ENCODE measurements around the gene KCNS1. TPM values are rescaled to one million over a fixed set of nuclear protein-coding genes. Genes with fewer than 3 reads are reported as not detected.

Gene KCNS1
- total RNA-seq, 1 experiment from 2014 or later, result 0.98 TPM

DNA sequence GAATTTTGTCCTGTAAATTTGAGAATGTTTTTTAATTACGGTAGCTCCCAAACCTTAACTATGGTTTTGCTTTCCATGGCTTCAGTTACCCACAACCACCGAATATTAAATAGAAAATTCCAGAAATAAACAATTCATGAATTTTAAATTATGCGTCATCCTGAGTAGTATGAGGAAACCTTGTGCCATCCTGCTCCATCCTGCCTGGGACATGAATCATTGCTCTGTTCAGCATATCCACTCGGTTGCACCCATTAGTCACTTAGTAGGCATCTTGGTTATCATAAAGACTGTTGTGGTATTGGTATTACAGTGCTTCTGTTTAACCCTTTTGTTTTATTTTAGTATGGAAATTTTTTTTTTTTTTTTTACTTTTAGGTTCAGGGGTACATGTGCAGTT, 39.7 kb downstream of the KCNS1 start:
- no peak overlapping the region for H3K27ac ChIP-seq (ENCODE audit: insufficient read length, low read depth, low read length)
- H3K4me1 ChIP-seq (ENCODE audit: insufficient read depth, low read length), result no peaks in the 10 kb centered on the region
- no peak overlapping the region for H3K18ac ChIP-seq (ENCODE audit: insufficient read length, low read depth, low read length)
- H4K20me1 ChIP-seq (ENCODE audit: control insufficient read depth, insufficient read depth, insufficient read length), result no peaks in the 10 kb centered on the region
- H2BK5ac ChIP-seq (ENCODE audit: insufficient read length, low read length), result no peak overlapping the region
- Mint-ChIP-seq H3K9me3 (no peaks in the 10 kb centered on the region; a peak in 1 of 5 replicates), H3K36me3 (ENCODE audit: insufficient read depth in 1 of 3, low read depth in 3 of 3) (peaks cover 5 to 12% (median 11%) of the 10 kb centered on the region in 3 experiments; a peak in 6 of 7 replicates), H3K27me3 (ENCODE audit: low read depth) (no peaks in the 10 kb centered on the region), H3K4me3 (no peak overlapping the region), H3K27ac (no peak overlapping the region), H3K4me1 (peaks cover 3% of the 10 kb centered on the region in 2 experiments; a peak in 3 of 4 replicates)
- H2AK5ac ChIP-seq (ENCODE audit: insufficient read length, low read length), result no peak overlapping the region
- no peak overlapping the region for H4K8ac ChIP-seq (replicated peaks; ENCODE audit: insufficient read length, low read depth, low read length)
- WGBS (ENCODE audit: extremely low coverage, insufficient read length, low lambda C conversion rate), result no CpG with 5 or more reads among the region's 4 CpGs
- H3T11ph ChIP-seq (ENCODE audit: low read length), result no peak overlapping the region
- no peaks in the 10 kb centered on the region; the same call in 1 of the 2 replicates for H3K79me2 ChIP-seq (ENCODE audit: insufficient read depth, low read length)
- H2BK120ac ChIP-seq (ENCODE audit: low read depth, low read length, poor library complexity, severe bottlenecking), result no peak overlapping the region
- TF ChIP-seq CTCF (conservative IDR thresholded peaks at IDR 0.05), result no peak
- H3K27me3 ChIP-seq (ENCODE audit: insufficient read depth, low read length), result no peaks in the 10 kb centered on the region
- H4K91ac ChIP-seq (ENCODE audit: insufficient read length, low read depth, low read length), result no peak overlapping the region
- DNase-seq, result no peak
- H2BK15ac ChIP-seq (ENCODE audit: low read depth, low read length), result no peak overlapping the region
- no peak overlapping the region for H2BK20ac ChIP-seq (ENCODE audit: low read depth, low read length, poor library complexity, severe bottlenecking)
- H2AFZ ChIP-seq (ENCODE audit: low read length), result no peak overlapping the region
- no peak overlapping the region for H3K56ac ChIP-seq (ENCODE audit: insufficient read length, low read depth, low read length)
- H3K14ac ChIP-seq (ENCODE audit: insufficient read depth, low read length), result no peak overlapping the region
- no peak overlapping the region for H3K4ac ChIP-seq (ENCODE audit: low read depth, low read length)
- H3K4me2 ChIP-seq (ENCODE audit: insufficient read depth, insufficient read length, low read length), result no peak overlapping the region
- no peak overlapping the region for H2BK12ac ChIP-seq (ENCODE audit: insufficient read length, low read depth, low read length)
- no peak overlapping the region for H3K23ac ChIP-seq (ENCODE audit: insufficient read length, low read depth, low read length)
- no peaks in the 10 kb centered on the region for H3K9me3 ChIP-seq (ENCODE audit: control insufficient read depth, low read depth, low read length)
- no peaks in the 10 kb centered on the region for H3K79me1 ChIP-seq (ENCODE audit: insufficient read depth, low read depth, low read length, poor library complexity, severe bottlenecking)
- no peak overlapping the region for H4K5ac ChIP-seq (ENCODE audit: insufficient read length, low read depth, low read length)
- H3K23me2 ChIP-seq (ENCODE audit: insufficient read length, low read depth, low read length, poor library complexity, severe bottlenecking), result no peaks in the 10 kb centered on the region
- H3K9ac ChIP-seq (ENCODE audit: extremely low read depth, insufficient read length, low read length), result no peak overlapping the region
